IMR-90 (cell line): ENCODE measurements around the gene TEDC2. TPM values are rescaled to one million over a fixed set of nuclear protein-coding genes. Genes with fewer than 3 reads are reported as not detected.

Source experiments
- ATAC-seq: fragments of 200-7000 bp; cut with Tn5 transposase; 2 replicates; pipeline ENCODE4 v1.9.1; 2020; ENCODE audit warnings: low read depth, mild to moderate bottlenecking, moderate library complexity
- BruUV-seq: library from RNA; stranded (reverse); fragments of 400-500 nt; replicated peaks from 2 replicates; lab custom pipeline; 2021; lab: Mats Ljungman, UMichigan
- CTCF ChIA-PET: fragments of 300-600 bp; formaldehyde crosslinking; extraction: SDS; loops from one replicate; lab custom pipeline; 2021; ENCODE audit warnings: antibody characterized with exemption; lab: Yijun Ruan, JAX
- POLR2A ChIA-PET: fragments of 300-600 bp; sonication (Branson Sonifier 250); formaldehyde crosslinking; loops from one replicate; lab custom pipeline; 2022; ENCODE audit warnings: antibody characterized with exemption; ENCODE audit not compliant: unreplicated experiment; lab: Charles Lee
- DNase-seq: peaks from one replicate; pipeline ENCODE4 v3.0.0; 2013
- H2AFZ ChIP-seq: replicated peaks from 2 replicates; pipeline ENCODE3; 2013; ENCODE audit warnings: low read length, mild to moderate bottlenecking; ENCODE audit not compliant: poor library complexity
- H2AK5ac ChIP-seq: 2 replicates; pipeline ENCODE4 v1.6.1; 2013; ENCODE audit warnings: low read depth, low read length, inconsistent platforms
- H2AK9ac ChIP-seq: replicated peaks from 2 replicates; pipeline ENCODE3; 2013; ENCODE audit warnings: mild to moderate bottlenecking, low read depth, low read length, moderate library complexity; ENCODE audit not compliant: poor library complexity
- H2BK120ac ChIP-seq: 2 replicates; pipeline ENCODE4 v1.6.1; 2013; ENCODE audit warnings: low read depth, low read length, inconsistent platforms
- H2BK15ac ChIP-seq: 3 replicates; pipeline ENCODE4 v1.6.1; 2013; ENCODE audit warnings: low read depth, low read length, inconsistent platforms
- H2BK20ac ChIP-seq: 2 replicates; pipeline ENCODE4 v1.6.1; 2013; ENCODE audit warnings: low read depth, mild to moderate bottlenecking, inconsistent platforms, low read length, moderate library complexity
- H2BK5ac ChIP-seq: 2 replicates; pipeline ENCODE4 v1.6.1; 2013; ENCODE audit warnings: mild to moderate bottlenecking, low read depth, low read length, inconsistent platforms; ENCODE audit not compliant: poor library complexity, severe bottlenecking
- H3K14ac ChIP-seq: replicated peaks from 2 replicates; pipeline ENCODE4 v1.6.1; 2013; ENCODE audit warnings: low read depth, low read length, inconsistent platforms
- H3K18ac ChIP-seq: 2 replicates; pipeline ENCODE4 v1.6.1; 2013; ENCODE audit warnings: low read depth, low read length, control low read depth
- H3K23ac ChIP-seq: 2 replicates; pipeline ENCODE4 v1.6.1; 2013; ENCODE audit warnings: low read depth, low read length, inconsistent platforms
- H3K27ac ChIP-seq: 2 replicates; pipeline ENCODE4 v1.5.1; 2013; ENCODE audit warnings: mild to moderate bottlenecking, control low read depth, low read length; ENCODE audit not compliant: insufficient read depth
- H3K27me3 ChIP-seq: 2 replicates; pipeline ENCODE4 v1.6.1; 2013; ENCODE audit warnings: low read length; ENCODE audit not compliant: control insufficient read depth, insufficient read depth
- H3K36me3 ChIP-seq: 2 replicates; pipeline ENCODE4 v1.6.1; 2013; ENCODE audit warnings: low read length, mixed read lengths; ENCODE audit not compliant: control insufficient read depth, insufficient read depth
- H3K4ac ChIP-seq: 2 replicates; pipeline ENCODE4 v1.6.1; 2013; ENCODE audit warnings: low read depth, low read length, inconsistent platforms
- H3K4me1 ChIP-seq: 2 replicates; pipeline ENCODE4 v1.6.1; 2013; ENCODE audit warnings: low read length, mixed read lengths; ENCODE audit not compliant: control insufficient read depth, insufficient read depth
- H3K4me2 ChIP-seq: 2 replicates; pipeline ENCODE4 v1.6.1; 2013; ENCODE audit warnings: low read depth, mild to moderate bottlenecking, control low read depth, low read length, moderate library complexity
- H3K4me3 ChIP-seq: 2 replicates; pipeline ENCODE4 v1.5.1; 2013; ENCODE audit warnings: low read depth, mild to moderate bottlenecking, control low read depth, low read length, moderate library complexity; ENCODE audit not compliant: insufficient read depth
- H3K56ac ChIP-seq: 2 replicates; pipeline ENCODE4 v1.6.1; 2013; ENCODE audit warnings: low read length, inconsistent platforms; ENCODE audit not compliant: insufficient read depth; ENCODE audit errors: extremely low read depth
- H3K79me1 ChIP-seq, 2 experiments: 2 replicates each; pipeline ENCODE4 v1.6.1; 2013; ENCODE audit warnings: low read length in 2 of 2, inconsistent platforms in 1 of 2, low read depth in 1 of 2
- H3K9ac ChIP-seq: 2 replicates; pipeline ENCODE4 v1.6.1; 2013; ENCODE audit warnings: low read depth, low read length, control low read depth
- H3K9me1 ChIP-seq: 2 replicates; pipeline ENCODE4 v1.6.1; 2013; ENCODE audit warnings: low read length, inconsistent platforms; ENCODE audit not compliant: insufficient read depth
- H3K9me3 ChIP-seq: 2 replicates; pipeline ENCODE4 v1.6.1; 2013; ENCODE audit warnings: low read length; ENCODE audit not compliant: control insufficient read depth, insufficient read depth
- H4K20me1 ChIP-seq: 2 replicates; pipeline ENCODE4 v1.6.1; 2013; ENCODE audit warnings: low read length, inconsistent platforms; ENCODE audit not compliant: insufficient read depth
- H4K5ac ChIP-seq: 2 replicates; pipeline ENCODE4 v1.6.1; 2013; ENCODE audit warnings: mild to moderate bottlenecking, low read depth, low read length, control low read depth
- H4K8ac ChIP-seq, 2 experiments: 2 replicates each; pipeline ENCODE4 v1.6.1; 2013; ENCODE audit warnings: low read depth in 2 of 2, low read length in 2 of 2, control low read depth in 1 of 2, inconsistent platforms in 1 of 2
- H4K91ac ChIP-seq: 2 replicates; pipeline ENCODE4 v1.6.1; 2013; ENCODE audit warnings: low read depth, low read length, inconsistent platforms; ENCODE audit not compliant: insufficient read depth
- BHLHE40 ChIP-seq: fragments of 150-350 bp; IDR thresholded peaks from 2 replicates; pipeline ENCODE4 v1.6.1; 2016; ENCODE audit warnings: mild to moderate bottlenecking, low read depth, low read length
- CHD1 ChIP-seq: IDR thresholded peaks from 2 replicates; pipeline ENCODE4 v1.6.1; 2012; ENCODE audit warnings: low read depth, low read length, improper control_type of control experiment
- CTCF ChIP-seq: conservative IDR thresholded peaks from 2 replicates; pipeline ENCODE4 v1.5.1; 2012; ENCODE audit warnings: mild to moderate bottlenecking, low read depth, low read length, improper control_type of control experiment
- ELK1 ChIP-seq: fragments of 150-350 bp; IDR thresholded peaks from 2 replicates; pipeline ENCODE4 v1.6.1; 2016; ENCODE audit warnings: low read depth, mild to moderate bottlenecking, low read length, moderate library complexity, borderline replicate concordance
- FOS ChIP-seq: fragments of 150-350 bp; IDR thresholded peaks from 2 replicates; pipeline ENCODE4 v1.6.1; 2016; ENCODE audit warnings: low read depth, low read length
- MAFK ChIP-seq: IDR thresholded peaks from 2 replicates; pipeline ENCODE4 v1.6.1; 2012; ENCODE audit warnings: low read depth, low read length, improper control_type of control experiment
- MXI1 ChIP-seq: IDR thresholded peaks from 2 replicates; pipeline ENCODE4 v1.6.1; 2012; ENCODE audit warnings: low read depth, mild to moderate bottlenecking, low read length, moderate library complexity, borderline replicate concordance
- RAD21 ChIP-seq: IDR thresholded peaks from 2 replicates; pipeline ENCODE4 v1.6.1; 2012; ENCODE audit warnings: low read length, improper control_type of control experiment
- RCOR1 ChIP-seq: IDR thresholded peaks from 2 replicates; pipeline ENCODE4 v1.6.1; 2012; ENCODE audit warnings: mild to moderate bottlenecking, low read length, improper control_type of control experiment; ENCODE audit not compliant: insufficient replicate concordance
- RFX5 ChIP-seq: IDR thresholded peaks from 2 replicates; pipeline ENCODE4 v1.8.0; 2012; ENCODE audit warnings: low read depth, mild to moderate bottlenecking, low read length, moderate library complexity
- SMC3 ChIP-seq: fragments of 150-350 bp; IDR thresholded peaks from 2 replicates; pipeline ENCODE4 v1.6.1; 2016; ENCODE audit warnings: low read depth, mild to moderate bottlenecking, antibody characterized with exemption, low read length, moderate library complexity
- USF2 ChIP-seq: fragments of 150-350 bp; IDR thresholded peaks from 2 replicates; pipeline ENCODE4 v1.6.1; 2017; ENCODE audit warnings: mild to moderate bottlenecking, antibody characterized with exemption, low read length, low read depth
- WGBS, 2 experiments: methylation state at CpG; one replicate each; pipeline versions ENCODE4 v1.1.5 to v1.1.7; 2013; ENCODE audit warnings: missing lambda C conversion rate in 2 of 2; ENCODE audit not compliant: insufficient read length in 1 of 2; ENCODE audit errors: extremely low coverage in 2 of 2; 5-methylcytosine and 5-hydroxymethylcytosine counted together
- dilution Hi-C: fragments of 300-500 bp; cut with HindIII; formaldehyde crosslinking; loops from one replicate; pipeline ENCODE4 v1.14.3; 2018; ENCODE audit warnings: low sequenced_read_pairs; ENCODE audit not compliant: unreplicated experiment
- in situ Hi-C: fragments of 300-500 bp; cut with MboI; formaldehyde crosslinking; loops from 3 replicates; pipeline ENCODE4 v1.14.3; 2019; ENCODE audit warnings: low sequenced_read_pairs, inconsistent platforms, mixed read lengths
- intact Hi-C: fragments of 100-400 bp; cut with micrococcal nuclease; formaldehyde crosslinking; loops from 2 replicates; pipeline ENCODE4 v1.10.0; 2022
- polyA plus RNA-seq, 3 experiments: library from polyadenylated mRNA; depleted of rRNA; stranded (reverse); fragments of >200 nt; gene quantifications; 2 replicates each; pipeline ENCODE4 v1.2.3, GENCODE V29; 2012; ENCODE audit warnings: low replicate concordance in 1 of 3
- total RNA-seq: library from RNA; depleted of rRNA; stranded (reverse); fragments of >200 nt; gene quantifications from 2 replicates; pipeline ENCODE4 v1.2.3, GENCODE V29; 2012

TEDC2 gene
- total and polyA plus RNA-seq, 2 of the 4 experiments (the other 2 are of a cell fraction) = 3.6 to 7.3 TPM

- Histone ChIP-seq H2BK20ac (no peak overlapping the region), H3K79me1 (peaks cover 3 to 22% of the 10 kb centered on the region in 2 experiments; a peak in 3 of 4 replicates), H3K4me2 (no peak overlapping the region), H4K20me1 (peaks cover 18% of the 10 kb centered on the region), H3K14ac (no peak overlapping the region), H3K23ac (no peak overlapping the region), H3K56ac (no peak overlapping the region), H3K18ac (no peak overlapping the region), H3K9ac (no peak overlapping the region), H3K4ac (no peak overlapping the region), H3K4me3 (no peak overlapping the region), H4K91ac (no peak overlapping the region), H3K9me3 (no peaks in the 10 kb centered on the region), H2BK15ac (no peak overlapping the region), H3K27ac (no peak overlapping the region), H2BK5ac (no peak overlapping the region), H2AFZ (no peak overlapping the region), H3K9me1 (no peaks in the 10 kb centered on the region), H4K5ac (no peak overlapping the region), H2BK120ac (no peak overlapping the region), H3K4me1 (peaks cover 9% of the 10 kb centered on the region), H3K27me3 (no peaks in the 10 kb centered on the region), H2AK5ac (no peak overlapping the region), H2AK9ac (no peak overlapping the region), H4K8ac (no peak overlapping the region), H3K36me3 (peaks cover 19% of the 10 kb centered on the region; the same call in 1 of the 2 replicates)
- WGBS, 2 experiments = 91% methylated on average over 5 of the region's 15 CpGs; no CpG with 5 or more reads in 1 of the 2 experiments
- ATAC-seq (no peak), DNase-seq (no peak)
- in situ Hi-C loops (loop anchor here (5.0 kb wide), 1 partner anchor 156 kb away; the partner anchor contains the start of gene ABCA3), dilution Hi-C loops (no loop called here), intact Hi-C loops (no loop called here)
- ChIA-PET CTCF (no interaction called here), POLR2A (no interaction called here)
- TF ChIP-seq USF2 = no peak
- TF ChIP-seq RFX5 = no peak
- no peak for TF ChIP-seq MXI1
- TF ChIP-seq RCOR1 = no peak
- no peak for TF ChIP-seq RAD21
- TF ChIP-seq CTCF = no peak
- no peak for TF ChIP-seq SMC3
- no peak for TF ChIP-seq FOS
- no peak for TF ChIP-seq BHLHE40
- no peak for TF ChIP-seq CHD1
- no peak for TF ChIP-seq MAFK
- no peak for TF ChIP-seq ELK1
- no TSS peak for BruUV-seq
These were observed 38.8 kb downstream of the TEDC2 start for GRCh38 chr16:2498531-2499253.
